Measurements from ENCODE around the gene CHN1. TPM values are rescaled to one million over a fixed set of nuclear protein-coding genes. Genes with fewer than 3 reads are reported as not detected.

CHN1 gene
- total RNA-seq, 1 experiment from 2014 or later: 0.41 TPM

DNA sequence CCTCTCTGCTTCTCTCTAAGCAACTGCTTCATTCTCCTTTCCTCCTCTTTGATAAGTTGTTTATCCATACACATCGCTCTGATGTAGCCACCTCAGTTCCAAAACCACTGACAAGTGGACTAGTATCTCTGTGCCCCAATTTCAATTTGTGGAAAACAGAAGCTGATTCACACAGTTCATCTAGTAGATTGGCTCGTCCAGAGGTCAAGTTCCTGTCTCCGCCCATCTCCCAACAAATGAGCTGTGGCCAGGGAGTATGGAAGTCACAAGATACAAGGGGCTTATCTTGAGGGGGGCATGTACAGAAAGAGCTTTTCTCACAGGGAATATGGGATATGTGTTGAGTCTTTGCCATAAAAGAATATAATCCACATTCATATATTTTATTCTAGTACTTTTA is 17.7 kb upstream of the CHN1 start:
- intact Hi-C loops (cut with micrococcal nuclease; ENCODE audit: unreplicated experiment): no loop called here
- no peaks in the 10 kb centered on the region for H3K36me3 ChIP-seq (ENCODE audit: control insufficient read depth, insufficient read depth, low read length)
- TF ChIP-seq, protein P1, sequence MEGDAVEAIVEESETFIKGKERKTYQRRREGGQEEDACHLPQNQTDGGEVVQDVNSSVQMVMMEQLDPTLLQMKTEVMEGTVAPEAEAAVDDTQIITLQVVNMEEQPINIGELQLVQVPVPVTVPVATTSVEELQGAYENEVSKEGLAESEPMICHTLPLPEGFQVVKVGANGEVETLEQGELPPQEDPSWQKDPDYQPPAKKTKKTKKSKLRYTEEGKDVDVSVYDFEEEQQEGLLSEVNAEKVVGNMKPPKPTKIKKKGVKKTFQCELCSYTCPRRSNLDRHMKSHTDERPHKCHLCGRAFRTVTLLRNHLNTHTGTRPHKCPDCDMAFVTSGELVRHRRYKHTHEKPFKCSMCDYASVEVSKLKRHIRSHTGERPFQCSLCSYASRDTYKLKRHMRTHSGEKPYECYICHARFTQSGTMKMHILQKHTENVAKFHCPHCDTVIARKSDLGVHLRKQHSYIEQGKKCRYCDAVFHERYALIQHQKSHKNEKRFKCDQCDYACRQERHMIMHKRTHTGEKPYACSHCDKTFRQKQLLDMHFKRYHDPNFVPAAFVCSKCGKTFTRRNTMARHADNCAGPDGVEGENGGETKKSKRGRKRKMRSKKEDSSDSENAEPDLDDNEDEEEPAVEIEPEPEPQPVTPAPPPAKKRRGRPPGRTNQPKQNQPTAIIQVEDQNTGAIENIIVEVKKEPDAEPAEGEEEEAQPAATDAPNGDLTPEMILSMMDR (IDR thresholded peaks at IDR 0.05; ENCODE audit: insufficient read depth in 1 of 2, low read depth in 1 of 2, low read length in 1 of 2, severe bottlenecking in 1 of 2, unreplicated experiment in 1 of 2): no peak
- DNase-seq: no peak
- H3K4me1 Mint-ChIP-seq (ENCODE audit: low read depth, unreplicated experiment): peaks cover 14% of the 10 kb centered on the region
- no peaks in the 10 kb centered on the region for H3K9me3 ChIP-seq
- CTCF ChIA-PET: no interaction called here
- POLR2A ChIA-PET: no interaction called here
- H3K27me3 Mint-ChIP-seq (ENCODE audit: insufficient read depth, unreplicated experiment): no peaks in the 10 kb centered on the region
- BruUV-seq (replicated peaks): no TSS peak
- no peaks in the 10 kb centered on the region for H3K9me3 Mint-ChIP-seq (ENCODE audit: unreplicated experiment)
- no peak overlapping the region for H3K4me3 Mint-ChIP-seq (ENCODE audit: unreplicated experiment)
- H3K36me3 Mint-ChIP-seq (ENCODE audit: insufficient read depth, unreplicated experiment): no peaks in the 10 kb centered on the region
- peaks cover 8% of the 10 kb centered on the region for H3K4me1 ChIP-seq
- no peak overlapping the region for H3K27ac Mint-ChIP-seq (ENCODE audit: unreplicated experiment)
- no peak overlapping the region for H3K4me3 ChIP-seq (ENCODE audit: low read depth, low read length)
- H3K27me3 ChIP-seq (replicated peaks; ENCODE audit: control insufficient read depth, insufficient read depth, low read length): no peaks in the 10 kb centered on the region

GRCh38 chr2:175019566-175020327 is 14.6 kb upstream of the CHN1 start:
- DNase-seq: no peak
- Histone ChIP-seq H3K27me3 (replicated peaks; ENCODE audit: control insufficient read depth, insufficient read depth, low read length) (no peaks in the 10 kb centered on the region), H3K9me3 (0 out of 2 replicates have a peak, but pooled peaks cover under 1% of the 10 kb centered on the region), H3K4me1 (peaks cover 8% of the 10 kb centered on the region), H3K4me3 (ENCODE audit: low read depth, low read length) (no peak overlapping the region), H3K36me3 (ENCODE audit: control insufficient read depth, insufficient read depth, low read length) (no peaks in the 10 kb centered on the region)
- H3K4me1 Mint-ChIP-seq (ENCODE audit: low read depth, unreplicated experiment): peaks cover 14% of the 10 kb centered on the region
- H3K4me3 Mint-ChIP-seq (ENCODE audit: unreplicated experiment): no peak overlapping the region
- no TSS peak for BruUV-seq (replicated peaks)
- H3K36me3 Mint-ChIP-seq (ENCODE audit: insufficient read depth, unreplicated experiment): no peaks in the 10 kb centered on the region
- H3K9me3 Mint-ChIP-seq (ENCODE audit: unreplicated experiment): no peaks in the 10 kb centered on the region
- CTCF ChIA-PET: no interaction called here
- intact Hi-C loops (cut with micrococcal nuclease; ENCODE audit: unreplicated experiment): no loop called here
- no peak overlapping the region for H3K27ac Mint-ChIP-seq (ENCODE audit: unreplicated experiment)
- POLR2A ChIA-PET: no interaction called here
- TF ChIP-seq, protein P1 (IDR thresholded peaks at IDR 0.05; ENCODE audit: insufficient read depth in 1 of 2, low read depth in 1 of 2, low read length in 1 of 2, severe bottlenecking in 1 of 2, unreplicated experiment in 1 of 2): no peak
- no peaks in the 10 kb centered on the region for H3K27me3 Mint-ChIP-seq (ENCODE audit: insufficient read depth, unreplicated experiment)

- peaks cover 8% of the 10 kb centered on the region for H3K4me1 ChIP-seq
- BruUV-seq (replicated peaks): no TSS peak
- TF ChIP-seq, protein P1 (IDR thresholded peaks at IDR 0.05; ENCODE audit: insufficient read depth in 1 of 2, low read depth in 1 of 2, low read length in 1 of 2, severe bottlenecking in 1 of 2, unreplicated experiment in 1 of 2): no peak
- H3K4me3 ChIP-seq (ENCODE audit: low read depth, low read length): no peak overlapping the region
- H3K9me3 Mint-ChIP-seq (ENCODE audit: unreplicated experiment): no peaks in the 10 kb centered on the region
- peaks cover 7% of the 10 kb centered on the region; the same call in 1 of the 2 replicates for H3K9me3 ChIP-seq
- no peaks in the 10 kb centered on the region for H3K27me3 Mint-ChIP-seq (ENCODE audit: insufficient read depth, unreplicated experiment)
- no peaks in the 10 kb centered on the region for H3K36me3 Mint-ChIP-seq (ENCODE audit: insufficient read depth, unreplicated experiment)
- H3K36me3 ChIP-seq (ENCODE audit: control insufficient read depth, insufficient read depth, low read length): no peaks in the 10 kb centered on the region
- intact Hi-C loops (cut with micrococcal nuclease; ENCODE audit: unreplicated experiment): no loop called here
- H3K27me3 ChIP-seq (replicated peaks; ENCODE audit: control insufficient read depth, insufficient read depth, low read length): no peaks in the 10 kb centered on the region
- H3K4me1 Mint-ChIP-seq (ENCODE audit: low read depth, unreplicated experiment): peaks cover 10% of the 10 kb centered on the region
- CTCF ChIA-PET: no interaction called here
- no peak for DNase-seq
- no peak overlapping the region for H3K4me3 Mint-ChIP-seq (ENCODE audit: unreplicated experiment)
- POLR2A ChIA-PET: no interaction called here
- no peak overlapping the region for H3K27ac Mint-ChIP-seq (ENCODE audit: unreplicated experiment)
Measured at GRCh38 chr2:175017618-175018414, 12.6 kb upstream of the CHN1 start.
